HepG2 (cell line): ENCODE measurements around the gene ACTL8. TPM values are rescaled to one million over a fixed set of nuclear protein-coding genes. Genes with fewer than 3 reads are reported as not detected.

ENCODE experiments used
- ATAC-seq: fragments of 200-7000 bp; cut with Tn5 transposase; 3 replicates; pipeline ENCODE4 v1.9.1; 2020; ENCODE audit warnings: mild to moderate bottlenecking, moderate library complexity
- BruUV-seq: library from RNA; stranded (reverse); fragments of 400-500 nt; replicated peaks from 2 replicates; lab custom pipeline; 2021; lab: Mats Ljungman, UMichigan
- CTCF ChIA-PET: fragments of 300-600 bp; formaldehyde crosslinking; extraction: SDS; loops from one replicate; lab custom pipeline; 2021; ENCODE audit warnings: low total read pairs, inconsistent platforms, low intra/inter-chr PET ratio; lab: Yijun Ruan, JAX
- POLR2A ChIA-PET: fragments of 350-600 bp; sonication (Branson Sonifier 250); formaldehyde crosslinking; loops from one replicate; lab custom pipeline; 2020; ENCODE audit warnings: antibody characterized with exemption, inconsistent platforms; lab: Yijun Ruan, JAX
- DNase-seq: peaks from one replicate; pipeline ENCODE4 v3.0.0-alpha.2; 2015; ENCODE audit warnings: low spot score
- FAIRE-seq: peaks from 3 replicates; lab custom pipeline; 2011; peaks lifted over from hg19 to GRCh38; lab: Jason Lieb, UNC
- H2AFZ ChIP-seq: one replicate; pipeline ENCODE4 v1.6.1; 2011; ENCODE audit warnings: low read length, inconsistent platforms
- H3K27ac ChIP-seq: fragments of 300-600 bp; 3 replicates; pipeline ENCODE4 v1.8.0; 2011; ENCODE audit warnings: mixed run types, mild to moderate bottlenecking, mixed read lengths, low read length, inconsistent platforms; ENCODE audit not compliant: insufficient read depth; ENCODE audit errors: extremely low read length
- H3K27me3 ChIP-seq, 2 experiments: fragments of 200-600 bp in 1 of 2; 2 replicates in 1 of 2; 3 replicates in 1 of 2; pipeline versions ENCODE4 v1.6.0 to v1.8.0; 2011; ENCODE audit warnings: low read length in 2 of 2, mild to moderate bottlenecking in 2 of 2, moderate library complexity in 2 of 2, inconsistent platforms in 1 of 2; ENCODE audit not compliant: insufficient read depth in 2 of 2, control insufficient read depth in 1 of 2
- H3K36me3 ChIP-seq, 2 experiments: fragments of 200-600 bp in 1 of 2; replicated peaks in 1 of 2; 2 replicates in 1 of 2; 3 replicates in 1 of 2; pipeline versions ENCODE4 v1.5.1 to v1.8.0; 2011; ENCODE audit warnings: low read length in 2 of 2, inconsistent platforms in 1 of 2; ENCODE audit not compliant: insufficient read depth in 2 of 2, control insufficient read depth in 1 of 2
- H3K4me1 ChIP-seq: 2 replicates; pipeline ENCODE4 v1.5.1; 2012; ENCODE audit warnings: low read length, inconsistent platforms; ENCODE audit not compliant: insufficient read depth
- H3K4me2 ChIP-seq: 2 replicates; pipeline ENCODE4 v1.6.0; 2011; ENCODE audit warnings: low read depth, low read length, inconsistent platforms
- H3K4me3 ChIP-seq, 3 experiments: fragments of 200-600 bp in 1 of 3; sonication (generic), shearing (Covaris generic) in 1 of 3; replicated peaks in 1 of 3; 2 replicates each; pipeline ENCODE4 v1.5.1; 2011 to 2016; ENCODE audit warnings: low read length in 3 of 3, inconsistent platforms in 2 of 3, low read depth in 2 of 3, mild to moderate bottlenecking in 2 of 3, control low read depth in 1 of 3, mixed read lengths in 1 of 3; ENCODE audit not compliant: insufficient read depth in 1 of 3
- H3K79me2 ChIP-seq: one replicate; pipeline ENCODE4 v1.6.1; 2011; ENCODE audit warnings: low read length, inconsistent platforms; ENCODE audit not compliant: insufficient read depth
- H3K9ac ChIP-seq: 2 replicates; pipeline ENCODE4 v1.6.0; 2011; ENCODE audit warnings: mild to moderate bottlenecking, low read depth, low read length, inconsistent platforms; ENCODE audit not compliant: insufficient read depth
- H3K9me3 ChIP-seq: 2 replicates; pipeline ENCODE4 v1.5.1; 2012; ENCODE audit warnings: mild to moderate bottlenecking, low read length
- H4K20me1 ChIP-seq: 2 replicates; pipeline ENCODE4 v1.6.0; 2011; ENCODE audit warnings: inconsistent platforms, mild to moderate bottlenecking, low read length, moderate library complexity; ENCODE audit not compliant: insufficient read depth
- AHDC1 ChIP-seq: sonication (generic); formaldehyde crosslinking; IDR thresholded peaks from 2 replicates; pipeline ENCODE4 v1.5.1; 2020; ENCODE audit warnings: mild to moderate bottlenecking, missing genetic modification reagents, borderline replicate concordance
- ATAD3A ChIP-seq: sonication (generic); formaldehyde crosslinking; IDR thresholded peaks from 2 replicates; pipeline ENCODE4 v1.4.0; 2020; ENCODE audit warnings: missing genetic modification reagents
- EED ChIP-seq: sonication (generic); formaldehyde crosslinking; IDR thresholded peaks from 2 replicates; pipeline ENCODE4 v1.5.0; 2020; ENCODE audit warnings: mild to moderate bottlenecking, missing genetic modification reagents
- ELF1 ChIP-seq: sonication (generic); formaldehyde crosslinking; IDR thresholded peaks from 2 replicates; pipeline ENCODE4 v1.4.0; 2020; ENCODE audit warnings: missing genetic modification reagents
- HINFP ChIP-seq: sonication (generic); formaldehyde crosslinking; IDR thresholded peaks from 2 replicates; pipeline ENCODE4 v1.4.0; 2020; ENCODE audit warnings: low read depth, mild to moderate bottlenecking, missing genetic modification reagents
- HOXD1 ChIP-seq: sonication (generic); formaldehyde crosslinking; IDR thresholded peaks from 2 replicates; pipeline ENCODE4 v1.5.0; 2020; ENCODE audit warnings: missing genetic modification reagents
- KDM4B ChIP-seq: sonication (generic); formaldehyde crosslinking; IDR thresholded peaks from 2 replicates; pipeline ENCODE4 v1.4.0; 2020; ENCODE audit warnings: missing genetic modification reagents
- TGIF2 ChIP-seq: IDR thresholded peaks from 2 replicates; pipeline ENCODE4 v1.6.1; 2016; ENCODE audit warnings: control low read depth, missing compliant biosample characterization
- THAP8 ChIP-seq: sonication (generic); formaldehyde crosslinking; IDR thresholded peaks from 2 replicates; pipeline ENCODE4 v1.5.1; 2020; ENCODE audit warnings: missing genetic modification reagents, mild to moderate bottlenecking, borderline replicate concordance
- ZBTB42 ChIP-seq: sonication (generic); formaldehyde crosslinking; IDR thresholded peaks from 2 replicates; pipeline ENCODE4 v1.5.0; 2020; ENCODE audit warnings: mild to moderate bottlenecking, missing genetic modification reagents
- ZNF326 ChIP-seq: sonication (generic); formaldehyde crosslinking; IDR thresholded peaks from 2 replicates; pipeline ENCODE4 v1.4.0; 2020; ENCODE audit warnings: missing genetic modification reagents, borderline replicate concordance
- ZNF431 ChIP-seq: sonication (generic); formaldehyde crosslinking; IDR thresholded peaks from 2 replicates; pipeline ENCODE4 v1.9.0; 2022; ENCODE audit warnings: missing genetic modification reagents, low read depth, mild to moderate bottlenecking, borderline replicate concordance
- ZNF598 ChIP-seq: sonication (generic); formaldehyde crosslinking; IDR thresholded peaks from 2 replicates; pipeline ENCODE4 v1.5.1; 2020; ENCODE audit warnings: mild to moderate bottlenecking, missing genetic modification reagents, borderline replicate concordance
- ZNF616 ChIP-seq: sonication (generic); formaldehyde crosslinking; IDR thresholded peaks from 2 replicates; pipeline ENCODE4 v1.5.0; 2020; ENCODE audit warnings: low read depth, mild to moderate bottlenecking, missing genetic modification reagents
- ZNF709 ChIP-seq: sonication (generic); formaldehyde crosslinking; IDR thresholded peaks from 2 replicates; pipeline ENCODE4 v1.5.0; 2020; ENCODE audit warnings: mild to moderate bottlenecking, missing genetic modification reagents
- WGBS: methylation state at CpG from one replicate; pipeline ENCODE4 v1.1.6; 2017; ENCODE audit warnings: low lambda C conversion rate; 5-methylcytosine and 5-hydroxymethylcytosine counted together
- in situ Hi-C: cut with HindIII; loops from 2 replicates; pipeline ENCODE4 v1.10.0; 2017; ENCODE audit warnings: low pct_unique_long_range_greater_than_20kb; ENCODE audit not compliant: extremely low pct_ligation_motif_present
- intact Hi-C: fragments of 100-400 bp; cut with micrococcal nuclease; formaldehyde crosslinking; loops from one replicate; pipeline ENCODE4 v1.10.0; 2022; ENCODE audit not compliant: unreplicated experiment
- polyA plus RNA-seq, 8 experiments: library from polyadenylated mRNA; depleted of rRNA in 3 of 8; stranded (reverse) in 7 of 8; unstranded in 1 of 8; fragments of >200 nt; fragmentation: Illumina TruSeq in 4 of 8; extraction: Trizol in 4 of 8; gene quantifications; 2 replicates each; pipeline versions ENCODE4 v1.2.1 to v1.2.3, GENCODE V29; 2011 to 2016; ENCODE audit warnings: low read depth in 4 of 8, missing spikeins in 1 of 8, mixed read lengths in 1 of 8; ENCODE audit not compliant: insufficient read depth in 1 of 8
- total RNA-seq, 5 experiments: library from RNA; depleted of rRNA; stranded (reverse); fragments of >200 nt; fragmentation: Illumina TruSeq; extraction: Trizol; gene quantifications; 2 replicates each; pipeline ENCODE4 v1.2.3, GENCODE V29; 2016; ENCODE audit warnings: low read depth in 1 of 5
- TF ChIP-seq, protein P1 (sequence below): sonication (generic); formaldehyde crosslinking; IDR thresholded peaks from 2 replicates; pipeline ENCODE4 v1.9.0; 2021; ENCODE audit warnings: missing genetic modification reagents, borderline replicate concordance

Gene ACTL8
- total and polyA plus RNA-seq, 2 of the 13 experiments (the other 11 are each of a cell fraction or from before 2014, with no cell fraction given), result 0.09 to 0.64 TPM

DNA sequence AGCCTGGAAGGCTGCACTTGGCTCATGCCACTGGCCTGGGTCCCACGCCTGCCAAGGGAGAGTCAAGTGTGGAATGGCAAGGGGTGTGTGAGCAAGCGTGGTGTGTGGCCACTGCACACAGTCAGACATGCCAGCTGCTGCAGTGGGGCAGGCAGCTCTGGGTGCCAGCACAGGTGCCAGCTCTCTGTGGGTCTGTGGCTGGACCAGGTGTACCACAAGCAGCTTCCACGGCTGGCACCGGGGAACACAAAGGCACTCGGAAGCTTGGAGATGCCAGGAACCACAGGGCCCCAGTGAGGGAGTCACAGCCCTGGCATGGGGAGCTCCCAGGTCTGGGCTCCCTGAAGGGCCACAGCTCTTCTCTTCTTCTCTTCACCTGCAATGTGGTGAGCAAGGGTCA, 34.8 kb downstream of the ACTL8 start:
- TF ChIP-seq HINFP (CRISPR knock-in tag) (no peak), THAP8 (CRISPR knock-in tag) (no peak), TGIF2 (CRISPR knock-in tag) (no peak), AHDC1 (CRISPR knock-in tag) (no peak), ZNF326 (CRISPR knock-in tag) (no peak), ZNF709 (CRISPR knock-in tag) (no peak), ZNF616 (no peak), ZNF431 (CRISPR knock-in tag) (no peak), ELF1 (CRISPR knock-in tag) (no peak), ZBTB42 (no peak), EED (CRISPR knock-in tag) (no peak), HOXD1 (CRISPR knock-in tag) (no peak), KDM4B (CRISPR knock-in tag) (no peak), ZNF598 (no peak), ATAD3A (no peak)
- TF ChIP-seq, protein P1, sequence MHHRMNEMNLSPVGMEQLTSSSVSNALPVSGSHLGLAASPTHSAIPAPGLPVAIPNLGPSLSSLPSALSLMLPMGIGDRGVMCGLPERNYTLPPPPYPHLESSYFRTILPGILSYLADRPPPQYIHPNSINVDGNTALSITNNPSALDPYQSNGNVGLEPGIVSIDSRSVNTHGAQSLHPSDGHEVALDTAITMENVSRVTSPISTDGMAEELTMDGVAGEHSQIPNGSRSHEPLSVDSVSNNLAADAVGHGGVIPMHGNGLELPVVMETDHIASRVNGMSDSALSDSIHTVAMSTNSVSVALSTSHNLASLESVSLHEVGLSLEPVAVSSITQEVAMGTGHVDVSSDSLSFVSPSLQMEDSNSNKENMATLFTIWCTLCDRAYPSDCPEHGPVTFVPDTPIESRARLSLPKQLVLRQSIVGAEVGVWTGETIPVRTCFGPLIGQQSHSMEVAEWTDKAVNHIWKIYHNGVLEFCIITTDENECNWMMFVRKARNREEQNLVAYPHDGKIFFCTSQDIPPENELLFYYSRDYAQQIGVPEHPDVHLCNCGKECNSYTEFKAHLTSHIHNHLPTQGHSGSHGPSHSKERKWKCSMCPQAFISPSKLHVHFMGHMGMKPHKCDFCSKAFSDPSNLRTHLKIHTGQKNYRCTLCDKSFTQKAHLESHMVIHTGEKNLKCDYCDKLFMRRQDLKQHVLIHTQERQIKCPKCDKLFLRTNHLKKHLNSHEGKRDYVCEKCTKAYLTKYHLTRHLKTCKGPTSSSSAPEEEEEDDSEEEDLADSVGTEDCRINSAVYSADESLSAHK (CRISPR knock-in tag), result no peak
- Histone ChIP-seq H4K20me1 (no peaks in the 10 kb centered on the region), H3K36me3 (no peaks in the 10 kb centered on the region), H3K4me2 (no peak overlapping the region), H3K27me3 (peaks cover 0 to 26% of the 10 kb centered on the region in 2 experiments; a peak in 2 of 5 replicates), H3K4me3 (no peak overlapping the region), H3K27ac (no peak overlapping the region), H3K9ac (no peak overlapping the region), H2AFZ (no peak overlapping the region), H3K79me2 (no peaks in the 10 kb centered on the region), H3K4me1 (no peaks in the 10 kb centered on the region), H3K9me3 (no peaks in the 10 kb centered on the region)
- DNase-seq, result no peak
- in situ Hi-C loops (no loop called here), intact Hi-C loops (no loop called here)
- 10% methylated on average over 2 of the region's 5 CpGs for WGBS
- no peak for FAIRE-seq
- ATAC-seq, result no peak
- ChIA-PET POLR2A (no interaction called here), CTCF (no interaction called here)
- no TSS peak for BruUV-seq
